Ectodermal cell (in vitro differentiated cells): ENCODE measurements around the gene CALHM2.

Experiments used
- H3K27ac ChIP-seq: 2 replicates; pipeline ENCODE4 v1.7.0; 2013; ENCODE audit warnings: mild to moderate bottlenecking, low read depth, low read length; ENCODE audit not compliant: insufficient read depth, poor library complexity, severe bottlenecking
- H3K27me3 ChIP-seq: 2 replicates; pipeline ENCODE4 v1.7.0; 2013; ENCODE audit warnings: mild to moderate bottlenecking, low read length; ENCODE audit not compliant: insufficient read depth, control insufficient read depth, poor library complexity, severe bottlenecking
- H3K36me3 ChIP-seq: one replicate; pipeline ENCODE4 v1.7.0; 2013; ENCODE audit warnings: low read length; ENCODE audit not compliant: control insufficient read depth, insufficient read depth
- H3K4me1 ChIP-seq: one replicate; pipeline ENCODE4 v1.7.0; 2013; ENCODE audit warnings: low read length; ENCODE audit not compliant: control insufficient read depth, insufficient read depth
- H3K4me3 ChIP-seq: 2 replicates; pipeline ENCODE4 v1.7.0; 2013; ENCODE audit warnings: low read depth, low read length, control low read depth; ENCODE audit not compliant: insufficient read depth
- H3K9me3 ChIP-seq: 2 replicates; pipeline ENCODE4 v1.7.0; 2013; ENCODE audit warnings: mild to moderate bottlenecking, low read length, moderate library complexity; ENCODE audit not compliant: control insufficient read depth
- WGBS, 2 experiments: methylation state at CpG; one replicate each; pipeline ENCODE4 v1.1.7; 2013; ENCODE audit warnings: missing lambda C conversion rate in 2 of 2; 5-methylcytosine and 5-hydroxymethylcytosine counted together

Gene CALHM2

GRCh38 chr10:103450201-103450695 is 1.9 kb downstream of the CALHM2 start:
- no peaks in the 10 kb centered on the region for H3K4me1 ChIP-seq
- no peaks in the 10 kb centered on the region for H3K9me3 ChIP-seq
- H3K36me3 ChIP-seq = peaks cover 9% of the 10 kb centered on the region
- 93 to 95% methylated on average over 12 of the region's 12 CpGs for whole genome bisulfite sequencing, 2 experiments
- no peak overlapping the region for H3K4me3 ChIP-seq
- no peaks in the 10 kb centered on the region for H3K27me3 ChIP-seq
- no peak overlapping the region for H3K27ac ChIP-seq

DNA sequence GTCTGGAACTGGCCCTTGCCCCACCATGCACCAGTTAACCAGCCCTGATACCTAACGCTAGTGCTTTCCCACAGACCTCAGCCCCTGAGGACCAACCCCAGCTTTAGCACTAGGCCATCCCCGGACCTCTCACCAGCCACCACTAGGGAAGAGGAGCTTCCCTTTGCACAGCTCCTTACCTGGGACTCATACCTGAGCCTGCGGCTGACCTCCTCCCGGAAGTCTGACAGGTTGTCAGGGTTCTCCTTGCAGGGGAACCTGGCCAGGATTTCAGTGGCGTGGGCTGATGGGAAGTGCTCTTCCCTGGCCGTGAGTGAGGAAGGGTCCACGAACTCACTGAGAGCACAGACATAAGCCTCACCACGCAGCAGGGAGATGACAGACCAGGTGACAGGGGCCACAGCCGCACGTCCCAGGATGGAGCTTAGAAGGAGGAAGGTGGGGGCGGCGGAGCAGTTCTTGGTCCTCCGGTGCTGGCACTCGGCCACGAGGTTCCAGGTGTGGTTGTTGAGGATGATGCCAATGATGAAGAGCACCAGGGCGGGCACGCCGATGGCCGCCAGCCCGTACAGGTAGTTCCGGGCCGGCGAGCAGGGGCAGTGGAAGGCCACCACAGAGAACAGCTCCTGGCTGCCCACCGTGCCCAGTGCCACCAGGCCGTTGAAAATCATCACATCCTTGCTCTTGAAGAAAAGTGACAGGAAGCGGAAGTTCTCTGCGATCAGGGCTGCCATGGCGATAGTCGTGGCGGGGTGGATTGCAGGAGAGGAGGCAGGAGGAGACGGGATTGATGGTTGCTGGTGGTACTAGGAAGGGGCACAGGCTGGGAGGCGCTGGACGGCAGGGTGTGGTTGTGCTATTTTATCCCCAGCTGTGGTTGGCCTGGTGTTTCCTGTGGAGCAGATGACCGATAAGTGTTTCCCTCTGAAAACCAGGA is 2.7 kb downstream of the CALHM2 start:
- Histone ChIP-seq H3K36me3 (peaks cover 16% of the 10 kb centered on the region), H3K9me3 (no peaks in the 10 kb centered on the region), H3K4me1 (no peaks in the 10 kb centered on the region), H3K27ac (no peak overlapping the region), H3K4me3 (no peak overlapping the region), H3K27me3 (no peaks in the 10 kb centered on the region)
- WGBS, 2 experiments = 94 to 95% methylated on average over 34 of the region's 34 CpGs

DNA sequence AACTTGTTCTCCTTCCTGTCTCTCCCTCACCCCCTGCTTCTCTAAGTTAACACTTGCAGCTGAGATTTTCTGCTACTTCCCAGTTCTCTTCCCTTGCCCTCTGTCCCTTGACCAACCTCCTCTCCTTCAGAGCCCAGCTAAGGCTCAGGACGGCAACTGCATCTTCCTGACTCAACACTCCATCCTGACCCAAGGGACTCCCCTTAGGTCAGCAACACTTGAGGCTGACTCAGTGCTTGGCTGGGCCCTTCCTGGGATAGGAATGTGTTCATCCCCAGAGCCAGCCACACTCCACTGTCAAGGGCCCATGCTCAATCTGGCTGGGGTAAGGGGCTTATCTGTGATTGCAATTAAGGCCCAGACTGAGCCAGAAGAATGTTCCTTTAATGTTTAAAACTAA is 3.4 kb downstream of the CALHM2 start:
- H3K4me1 ChIP-seq = no peaks in the 10 kb centered on the region
- no peaks in the 10 kb centered on the region for H3K9me3 ChIP-seq
- no peaks in the 10 kb centered on the region for H3K27me3 ChIP-seq
- no peak overlapping the region for H3K27ac ChIP-seq
- H3K36me3 ChIP-seq = peaks cover 20% of the 10 kb centered on the region
- WGBS, 2 experiments = 80 to 90% methylated on average over 1 of the region's 1 CpG
- no peak overlapping the region for H3K4me3 ChIP-seq

DNA sequence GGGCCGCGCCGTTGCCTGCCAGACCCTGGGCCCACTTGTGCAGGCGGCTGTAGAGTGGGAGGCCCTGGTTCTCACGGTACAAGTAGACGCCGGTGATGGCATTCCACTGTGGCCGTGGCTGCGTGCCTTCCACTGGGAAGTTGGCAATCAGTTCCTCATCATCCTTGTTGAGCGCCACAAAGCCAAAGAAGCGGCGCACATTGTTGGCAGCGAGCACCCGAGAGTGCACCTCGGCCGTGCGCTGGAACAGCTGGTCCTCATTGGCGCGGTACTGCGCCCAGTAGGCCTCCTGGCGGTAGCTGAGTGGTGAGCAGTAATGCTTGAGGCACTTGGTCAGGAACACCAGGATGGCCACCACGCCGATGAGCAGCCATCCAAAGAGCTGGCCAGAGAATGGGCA is 5.0 kb downstream of the CALHM2 start:
- no peaks in the 10 kb centered on the region for H3K4me1 ChIP-seq
- H3K27ac ChIP-seq = no peak overlapping the region
- no peaks in the 10 kb centered on the region for H3K27me3 ChIP-seq
- no peaks in the 10 kb centered on the region for H3K9me3 ChIP-seq
- peaks cover 24% of the 10 kb centered on the region for H3K36me3 ChIP-seq
- 95 to 98% methylated on average over 23 of the region's 23 CpGs for WGBS, 2 experiments
- no peak overlapping the region for H3K4me3 ChIP-seq

GRCh38 chr10:103445767-103446567 is 6.2 kb downstream of the CALHM2 start:
- Histone ChIP-seq H3K4me1 (no peaks in the 10 kb centered on the region), H3K9me3 (no peaks in the 10 kb centered on the region), H3K36me3 (peaks cover 28% of the 10 kb centered on the region), H3K27ac (no peak overlapping the region), H3K4me3 (no peak overlapping the region), H3K27me3 (no peaks in the 10 kb centered on the region)
- WGBS, 2 experiments = 92% methylated on average over 12 of the region's 12 CpGs

DNA sequence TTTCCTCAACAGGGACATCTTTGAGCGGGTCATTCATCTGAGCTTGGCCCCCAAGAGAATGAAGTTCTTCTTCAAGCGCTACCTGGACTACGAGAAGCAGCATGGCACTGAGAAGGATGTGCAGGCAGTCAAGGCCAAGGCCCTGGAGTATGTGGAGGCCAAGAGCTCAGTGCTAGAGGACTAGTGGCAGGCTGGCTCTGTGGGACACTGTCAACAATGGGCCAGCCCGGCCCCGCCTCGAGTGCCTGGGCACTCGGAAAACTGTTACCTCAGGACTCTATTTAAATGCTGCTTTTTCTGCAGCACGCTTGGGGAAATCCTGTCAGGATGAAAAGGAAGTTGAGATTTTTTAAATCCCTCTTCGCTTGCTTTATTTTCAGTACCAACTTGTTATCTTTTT is 6.8 kb downstream of the CALHM2 start:
- Histone ChIP-seq H3K36me3 (peaks cover 30% of the 10 kb centered on the region), H3K9me3 (no peaks in the 10 kb centered on the region), H3K4me3 (no peak overlapping the region), H3K27me3 (no peaks in the 10 kb centered on the region), H3K27ac (no peak overlapping the region), H3K4me1 (no peaks in the 10 kb centered on the region)
- 96% methylated on average over 9 of the region's 9 CpGs for WGBS, 2 experiments

DNA sequence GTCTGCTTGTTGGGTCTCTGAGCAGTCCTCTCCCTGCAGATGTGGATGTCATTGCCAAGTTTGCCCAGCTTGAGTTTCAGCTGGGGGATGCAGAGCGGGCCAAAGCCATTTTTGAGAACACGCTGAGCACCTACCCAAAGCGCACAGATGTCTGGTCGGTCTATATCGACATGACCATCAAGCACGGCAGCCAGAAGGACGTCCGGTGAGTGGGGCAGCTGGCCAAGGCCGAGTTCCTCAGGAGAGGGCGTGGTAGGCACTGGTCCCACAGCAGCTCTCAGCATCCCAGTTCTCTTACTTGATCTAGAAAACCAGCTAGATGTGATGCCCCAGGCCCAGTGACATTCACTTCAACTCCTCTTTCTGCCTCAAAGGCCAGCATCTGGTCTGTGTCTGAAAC is 7.7 kb downstream of the CALHM2 start:
- no peak overlapping the region for H3K4me3 ChIP-seq
- H3K4me1 ChIP-seq = no peaks in the 10 kb centered on the region
- WGBS, 2 experiments = 95 to 97% methylated on average over 10 of the region's 10 CpGs
- no peaks in the 10 kb centered on the region for H3K27me3 ChIP-seq
- peaks cover 32% of the 10 kb centered on the region for H3K36me3 ChIP-seq
- no peaks in the 10 kb centered on the region for H3K9me3 ChIP-seq
- H3K27ac ChIP-seq = no peak overlapping the region

DNA sequence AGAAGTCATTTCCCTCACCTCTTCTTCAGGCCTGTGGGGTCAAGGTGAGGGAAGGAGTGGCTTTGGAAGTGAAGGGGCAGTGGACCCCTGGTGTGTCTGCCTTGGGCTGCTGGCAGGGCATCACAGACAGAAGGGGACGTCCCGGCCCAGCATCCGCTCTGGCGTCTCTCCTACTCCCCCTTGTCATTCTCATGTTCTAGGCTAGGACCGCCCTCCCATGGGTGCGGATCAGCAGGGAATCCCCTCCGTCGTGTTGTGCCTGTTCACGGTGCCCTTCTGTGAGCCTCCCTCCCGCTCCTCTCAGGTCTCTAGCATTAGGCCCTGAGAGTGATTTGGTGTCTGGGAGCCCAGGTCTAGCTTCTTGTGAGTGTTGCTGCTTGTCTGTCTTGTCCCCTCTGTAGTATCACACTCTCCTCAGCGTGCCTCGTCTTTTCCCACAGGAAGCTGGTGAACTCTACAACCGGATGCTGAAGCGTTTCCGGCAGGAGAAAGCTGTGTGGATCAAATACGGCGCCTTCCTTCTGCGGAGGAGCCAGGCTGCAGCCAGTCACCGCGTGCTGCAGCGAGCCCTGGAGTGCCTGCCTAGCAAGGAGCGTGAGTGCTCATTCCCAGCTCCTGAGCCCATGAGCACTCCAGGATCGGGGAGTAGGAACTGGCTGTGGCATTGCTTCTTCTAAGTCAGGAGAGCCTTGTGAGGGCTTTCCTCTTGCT is 8.5 kb downstream of the CALHM2 start:
- Histone ChIP-seq H3K27ac (no peak overlapping the region), H3K4me1 (no peaks in the 10 kb centered on the region), H3K9me3 (no peaks in the 10 kb centered on the region), H3K27me3 (no peaks in the 10 kb centered on the region), H3K36me3 (peaks cover 35% of the 10 kb centered on the region), H3K4me3 (no peak overlapping the region)
- 94 to 96% methylated on average over 23 of the region's 23 CpGs for WGBS, 2 experiments

DNA sequence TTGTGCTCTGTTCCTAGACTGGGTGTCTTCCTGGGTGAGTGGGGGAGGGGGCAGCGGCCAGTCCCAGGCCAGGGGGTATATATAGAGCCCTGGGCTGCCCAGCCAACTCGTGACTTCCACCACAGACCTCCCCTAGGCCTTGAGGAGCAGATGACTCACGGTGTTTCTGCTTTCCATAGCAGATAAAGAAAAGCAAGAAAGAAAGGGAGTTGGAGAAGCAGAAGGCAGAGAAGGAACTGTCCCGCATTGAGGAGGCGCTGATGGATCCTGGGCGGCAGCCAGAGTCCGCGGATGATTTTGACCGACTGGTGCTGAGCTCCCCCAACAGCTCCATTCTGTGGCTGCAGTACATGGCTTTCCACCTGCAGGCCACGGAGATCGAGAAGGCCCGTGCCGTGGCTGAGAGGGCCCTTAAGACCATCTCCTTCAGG is 10.1 kb downstream of the CALHM2 start:
- WGBS, 2 experiments = 95 to 96% methylated on average over 13 of the region's 13 CpGs
- H3K4me1 ChIP-seq = no peaks in the 10 kb centered on the region
- no peak overlapping the region for H3K4me3 ChIP-seq
- no peaks in the 10 kb centered on the region for H3K9me3 ChIP-seq
- H3K36me3 ChIP-seq = peaks cover 43% of the 10 kb centered on the region
- H3K27me3 ChIP-seq = no peaks in the 10 kb centered on the region
- H3K27ac ChIP-seq = no peak overlapping the region
